Measurements from ENCODE around the gene DNTTIP2. TPM values are rescaled to one million over a fixed set of nuclear protein-coding genes. Genes with fewer than 3 reads are reported as not detected.

DNTTIP2 gene
- total and polyA plus RNA-seq, 9 of the 15 experiments (the other 6 are each of a cell fraction or from before 2014, with no cell fraction given), result 50.4 to 138 (median 97.0) TPM

- no peak for TF ChIP-seq SFPQ (IDR thresholded peaks at IDR 0.05; ENCODE audit: low read depth, low read length)
- TF ChIP-seq, protein P1, sequence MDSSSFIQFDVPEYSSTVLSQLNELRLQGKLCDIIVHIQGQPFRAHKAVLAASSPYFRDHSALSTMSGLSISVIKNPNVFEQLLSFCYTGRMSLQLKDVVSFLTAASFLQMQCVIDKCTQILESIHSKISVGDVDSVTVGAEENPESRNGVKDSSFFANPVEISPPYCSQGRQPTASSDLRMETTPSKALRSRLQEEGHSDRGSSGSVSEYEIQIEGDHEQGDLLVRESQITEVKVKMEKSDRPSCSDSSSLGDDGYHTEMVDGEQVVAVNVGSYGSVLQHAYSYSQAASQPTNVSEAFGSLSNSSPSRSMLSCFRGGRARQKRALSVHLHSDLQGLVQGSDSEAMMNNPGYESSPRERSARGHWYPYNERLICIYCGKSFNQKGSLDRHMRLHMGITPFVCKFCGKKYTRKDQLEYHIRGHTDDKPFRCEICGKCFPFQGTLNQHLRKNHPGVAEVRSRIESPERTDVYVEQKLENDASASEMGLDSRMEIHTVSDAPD (CRISPR knock-in tag; IDR thresholded peaks at IDR 0.05), result no peak
- no peak for TF ChIP-seq POLR2AphosphoS2 (IDR thresholded peaks at IDR 0.05; ENCODE audit: low read length)
- TF ChIP-seq ILK (tag; IDR thresholded peaks at IDR 0.05; ENCODE audit: borderline replicate concordance, low read depth), result no peak
- no peak for TF ChIP-seq SRSF7 (optimal IDR thresholded peaks at IDR 0.05; ENCODE audit: low read depth, low read length)
- peak; percentile 50 to 53 for TF ChIP-seq RAD21 (CRISPR knock-in tag; conservative IDR thresholded peaks at IDR 0.05 in 1 of 2, IDR thresholded peaks at IDR 0.05 in 1 of 2)
- TF ChIP-seq CGGBP1 (CRISPR knock-in tag; IDR thresholded peaks at IDR 0.05), result no peak
- TF ChIP-seq GTF2B (IDR thresholded peaks at IDR 0.05; ENCODE audit: extremely low read depth, insufficient read length), result no peak
- TF ChIP-seq, protein P2, sequence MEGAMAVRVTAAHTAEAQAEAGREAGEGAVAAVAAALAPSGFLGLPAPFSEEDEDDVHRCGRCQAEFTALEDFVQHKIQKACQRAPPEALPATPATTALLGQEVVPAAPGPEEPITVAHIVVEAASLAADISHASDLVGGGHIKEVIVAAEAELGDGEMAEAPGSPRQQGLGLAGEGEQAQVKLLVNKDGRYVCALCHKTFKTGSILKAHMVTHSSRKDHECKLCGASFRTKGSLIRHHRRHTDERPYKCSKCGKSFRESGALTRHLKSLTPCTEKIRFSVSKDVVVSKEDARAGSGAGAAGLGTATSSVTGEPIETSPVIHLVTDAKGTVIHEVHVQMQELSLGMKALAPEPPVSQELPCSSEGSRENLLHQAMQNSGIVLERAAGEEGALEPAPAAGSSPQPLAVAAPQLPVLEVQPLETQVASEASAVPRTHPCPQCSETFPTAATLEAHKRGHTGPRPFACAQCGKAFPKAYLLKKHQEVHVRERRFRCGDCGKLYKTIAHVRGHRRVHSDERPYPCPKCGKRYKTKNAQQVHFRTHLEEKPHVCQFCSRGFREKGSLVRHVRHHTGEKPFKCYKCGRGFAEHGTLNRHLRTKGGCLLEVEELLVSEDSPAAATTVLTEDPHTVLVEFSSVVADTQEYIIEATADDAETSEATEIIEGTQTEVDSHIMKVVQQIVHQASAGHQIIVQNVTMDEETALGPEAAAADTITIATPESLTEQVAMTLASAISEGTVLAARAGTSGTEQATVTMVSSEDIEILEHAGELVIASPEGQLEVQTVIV (CRISPR knock-in tag; IDR thresholded peaks at IDR 0.05; ENCODE audit: borderline replicate concordance), result no peak
- TF ChIP-seq RAD51 (IDR thresholded peaks at IDR 0.05; ENCODE audit: borderline replicate concordance, low read depth), result no peak
- no peak for TF ChIP-seq ELK3 (CRISPR knock-in tag; IDR thresholded peaks at IDR 0.05)
- TF ChIP-seq IRF9 (tag; IDR thresholded peaks at IDR 0.05), result no peak
- TF ChIP-seq RFX1 (IDR thresholded peaks at IDR 0.05), result no peak
- TF ChIP-seq SMARCE1 (IDR thresholded peaks at IDR 0.05), result no peak
These were observed 4.9 kb downstream of the DNTTIP2 start (continued) for GRCh38 chr1:93874025-93874651.

Data from K562 (cell line).